ENCODE measurements around the gene RIOK1.

- TF ChIP-seq CTCF (IDR thresholded peaks at IDR 0.05) (no peak), POLR2AphosphoS5 (IDR thresholded peaks at IDR 0.05) (no peak), POLR2A (IDR thresholded peaks at IDR 0.05) (no peak)
Observed at GRCh38 chr6:7449018-7449417, 59.4 kb downstream of the RIOK1 start.
